ENCODE measurements around the gene BLTP3A. TPM values are rescaled to one million over a fixed set of nuclear protein-coding genes. Genes with fewer than 3 reads are reported as not detected.

Gene BLTP3A
- total and polyA plus RNA-seq, 2 of the 13 experiments (the other 11 are each of a cell fraction or from before 2014, with no cell fraction given), result 22.1 to 24.0 TPM

GRCh38 chr6:34791164-34791700, 651 bp upstream of the BLTP3A start (continued):
- TF ChIP-seq SALL2 (CRISPR knock-in tag; IDR thresholded peaks at IDR 0.05), result 0 out of 2 replicates have a peak, but pooled peaks have one; percentile 41
- TF ChIP-seq ZBTB25 (CRISPR knock-in tag; IDR thresholded peaks at IDR 0.05), result 0 out of 2 replicates have a peak, but pooled peaks have one; percentile 43
- no peak for TF ChIP-seq ZNF510 (CRISPR knock-in tag; IDR thresholded peaks at IDR 0.05; ENCODE audit: low read depth)
- peak; percentile 82 for TF ChIP-seq ARID2 (CRISPR knock-in tag; IDR thresholded peaks at IDR 0.05; ENCODE audit: borderline replicate concordance)
- peak; percentile 81; the same call in 1 of the 2 replicates for TF ChIP-seq PHF21A (CRISPR knock-in tag; IDR thresholded peaks at IDR 0.05)
- TF ChIP-seq NR2F2 (IDR thresholded peaks at IDR 0.05; ENCODE audit: borderline replicate concordance, low read depth), result 0 out of 2 replicates have a peak, but pooled peaks have one; percentile 45
- 0 out of 2 replicates have a peak, but pooled peaks have one; percentile 7 for TF ChIP-seq ZNF280D (CRISPR knock-in tag; IDR thresholded peaks at IDR 0.05)
- no peak for TF ChIP-seq CREBL2 (CRISPR knock-in tag; IDR thresholded peaks at IDR 0.05; ENCODE audit: borderline replicate concordance)
- peak; percentile 54 for TF ChIP-seq GATAD1 (CRISPR knock-in tag; IDR thresholded peaks at IDR 0.05)
- peak; percentile 35; the same call in 1 of the 2 replicates for TF ChIP-seq SMAD9 (CRISPR knock-in tag; IDR thresholded peaks at IDR 0.05)
- TF ChIP-seq ZNF160 (CRISPR knock-in tag; IDR thresholded peaks at IDR 0.05), result 0 out of 2 replicates have a peak, but pooled peaks have one; percentile 0
- 0 out of 2 replicates have a peak, but pooled peaks have one; percentile 46 for TF ChIP-seq ZFP90 (CRISPR knock-in tag; IDR thresholded peaks at IDR 0.05; ENCODE audit: borderline replicate concordance)
- peak; percentile 85 for TF ChIP-seq BRD4 (CRISPR knock-in tag; IDR thresholded peaks at IDR 0.05)
- TF ChIP-seq DBP (CRISPR knock-in tag; IDR thresholded peaks at IDR 0.05; ENCODE audit: not compliant biosample characterization), result peak; percentile 40
- TF ChIP-seq AKAP8 (CRISPR knock-in tag; IDR thresholded peaks at IDR 0.05), result no peak
- 0 out of 2 replicates have a peak, but pooled peaks have one; percentile 6 for TF ChIP-seq ZNF263 (CRISPR knock-in tag; IDR thresholded peaks at IDR 0.05)
- peak; percentile 50; the same call in 1 of the 2 replicates for TF ChIP-seq SIX4 (CRISPR knock-in tag; IDR thresholded peaks at IDR 0.05)
- 0 out of 2 replicates have a peak, but pooled peaks have one; percentile 28 for TF ChIP-seq TMF1 (CRISPR knock-in tag; IDR thresholded peaks at IDR 0.05; ENCODE audit: low read depth)
- 0 out of 2 replicates have a peak, but pooled peaks have one; percentile 19 for TF ChIP-seq FOXK1 (CRISPR knock-in tag; IDR thresholded peaks at IDR 0.05; ENCODE audit: borderline replicate concordance, low read depth)
- no peak for TF ChIP-seq CHD2 (IDR thresholded peaks at IDR 0.05; ENCODE audit: low read depth, low read length)
- TF ChIP-seq PATZ1 (CRISPR knock-in tag; IDR thresholded peaks at IDR 0.05), result peak; percentile 68
- TF ChIP-seq ZSCAN22 (CRISPR knock-in tag; IDR thresholded peaks at IDR 0.05), result no peak
- TF ChIP-seq ZNF205 (CRISPR knock-in tag; IDR thresholded peaks at IDR 0.05), result 0 out of 2 replicates have a peak, but pooled peaks have one; percentile 67

All from HepG2 (cell line).